GM12878 (cell line): Measurements from ENCODE around the gene FSTL1. TPM values are rescaled to one million over a fixed set of nuclear protein-coding genes. Genes with fewer than 3 reads are reported as not detected.

Source experiments
- ATAC-seq: fragments of 200-7000 bp; cut with Tn5 transposase; 3 replicates; pipeline ENCODE4 v1.9.1; 2020; ENCODE audit warnings: mild to moderate bottlenecking, moderate library complexity
- BruUV-seq: library from RNA; stranded (reverse); fragments of 400-500 nt; replicated peaks from 2 replicates; lab custom pipeline; 2021; lab: Mats Ljungman, UMichigan
- CTCF ChIA-PET: fragments of 300-600 bp; sonication (Branson Sonifier 250); formaldehyde crosslinking; extraction: SDS; loops from one replicate; lab custom pipeline; 2021; ENCODE audit warnings: inconsistent platforms; lab: Yijun Ruan, JAX
- POLR2A ChIA-PET: fragments of 350-600 bp; formaldehyde crosslinking; extraction: SDS; loops from one replicate; lab custom pipeline; 2021; ENCODE audit warnings: inconsistent platforms; lab: Charles Lee
- RAD21 ChIA-PET: fragments of 300-600 bp; sonication (Branson Sonifier 250); formaldehyde crosslinking; loops from one replicate; lab custom pipeline; 2023; ENCODE audit warnings: antibody characterized with exemption; ENCODE audit not compliant: unreplicated experiment; lab: Charles Lee
- SMC1A ChIA-PET: fragments of 300-600 bp; sonication (Branson Sonifier 250); formaldehyde crosslinking; loops from one replicate; lab custom pipeline; 2023; ENCODE audit not compliant: unreplicated experiment, uncharacterized antibody; lab: Charles Lee
- DNase-seq: peaks from one replicate; pipeline ENCODE4 v3.0.0-alpha.2; 2011; ENCODE audit warnings: low read depth, low spot score
- FAIRE-seq: peaks from 3 replicates; lab custom pipeline; 2011; peaks lifted over from hg19 to GRCh38; lab: Jason Lieb, UNC
- H2AFZ ChIP-seq: 2 replicates; pipeline ENCODE4 v1.6.0; 2011; ENCODE audit warnings: low read depth, low read length, control low read depth; ENCODE audit not compliant: control insufficient read depth
- H3K27ac ChIP-seq: 2 replicates; pipeline ENCODE4 v1.5.1; 2011; ENCODE audit warnings: control low read depth; ENCODE audit not compliant: control insufficient read depth, insufficient read depth
- H3K27me3 ChIP-seq, 2 experiments: replicated peaks in 1 of 2; 2 replicates each; pipeline versions ENCODE4 v1.6.0 to v1.6.1; 2011; ENCODE audit warnings: low read length in 1 of 2; ENCODE audit not compliant: control insufficient read depth in 2 of 2, insufficient read depth in 2 of 2
- H3K36me3 ChIP-seq, 2 experiments: 2 replicates each; pipeline ENCODE4 v1.5.1; 2011; ENCODE audit warnings: low read length in 1 of 2; ENCODE audit not compliant: control insufficient read depth in 2 of 2, insufficient read depth in 2 of 2
- H3K4me1 ChIP-seq: 2 replicates; pipeline ENCODE4 v1.6.1; 2011; ENCODE audit warnings: mild to moderate bottlenecking, low read length, moderate library complexity, mixed read lengths; ENCODE audit not compliant: control insufficient read depth, insufficient read depth
- H3K4me2 ChIP-seq: 2 replicates; pipeline ENCODE4 v1.6.0; 2011; ENCODE audit warnings: control low read depth; ENCODE audit not compliant: control insufficient read depth, insufficient read depth
- H3K4me3 ChIP-seq: fragments of 200-600 bp; sonication (generic); 2 replicates; pipeline ENCODE4 v1.5.1; 2016
- H3K79me2 ChIP-seq: 2 replicates; pipeline ENCODE4 v1.6.0; 2011; ENCODE audit warnings: low read length; ENCODE audit not compliant: control insufficient read depth, insufficient read depth
- H3K9ac ChIP-seq: 2 replicates; pipeline ENCODE4 v1.8.0; 2011; ENCODE audit warnings: low read length, control low read depth, mixed read lengths; ENCODE audit not compliant: control insufficient read depth, insufficient read depth
- H3K9me3 ChIP-seq: replicated peaks from 3 replicates; pipeline ENCODE4 v1.5.1; 2011; ENCODE audit warnings: mild to moderate bottlenecking, low read length; ENCODE audit not compliant: control insufficient read depth, insufficient read depth
- H4K20me1 ChIP-seq: 2 replicates; pipeline ENCODE4 v1.6.0; 2011; ENCODE audit not compliant: control insufficient read depth, insufficient read depth
- ATF7 ChIP-seq: fragments of 450-650 bp; IDR thresholded peaks from 2 replicates; pipeline ENCODE4 v1.6.1; 2016; ENCODE audit warnings: low read depth, mild to moderate bottlenecking
- BACH1 ChIP-seq: fragments of 450-650 bp; IDR thresholded peaks from 2 replicates; pipeline ENCODE4 v1.6.1; 2017; ENCODE audit warnings: mild to moderate bottlenecking, borderline replicate concordance
- BMI1 ChIP-seq: fragments of 450-650 bp; IDR thresholded peaks from 2 replicates; pipeline ENCODE4 v1.6.1; 2016; ENCODE audit warnings: mild to moderate bottlenecking, moderate library complexity, borderline replicate concordance
- CBFB ChIP-seq: IDR thresholded peaks from 2 replicates; pipeline ENCODE4 v1.6.1; 2016; ENCODE audit warnings: antibody characterized with exemption, low read depth
- EGR1 ChIP-seq, 2 experiments: IDR thresholded peaks; 1 replicate in 1 of 2; 2 replicates in 1 of 2; pipeline ENCODE4 v1.6.1; 2011 to 2012; ENCODE audit warnings: low read depth in 2 of 2, low read length in 2 of 2, borderline replicate concordance in 1 of 2, mild to moderate bottlenecking in 1 of 2, moderate library complexity in 1 of 2
- ELK1 ChIP-seq: IDR thresholded peaks from 2 replicates; pipeline ENCODE4 v1.6.1; 2012; ENCODE audit warnings: low read depth, low read length, improper control_type of control experiment
- FOS ChIP-seq: IDR thresholded peaks from 3 replicates; pipeline ENCODE4 v1.6.1; 2011; ENCODE audit warnings: borderline replicate concordance; ENCODE audit not compliant: insufficient read length; ENCODE audit errors: extremely low read depth
- JUND ChIP-seq: IDR thresholded peaks from 2 replicates; pipeline ENCODE4 v1.6.1; 2012; ENCODE audit warnings: low read depth, mild to moderate bottlenecking, low read length, improper control_type of control experiment, moderate library complexity
- MTA3 ChIP-seq: IDR thresholded peaks from 2 replicates; pipeline ENCODE4 v1.6.1; 2012; ENCODE audit warnings: low read length, inconsistent platforms, borderline replicate concordance
- PAX8 ChIP-seq: fragments of 450-650 bp; IDR thresholded peaks from 2 replicates; pipeline ENCODE4 v1.6.1; 2017; ENCODE audit warnings: mild to moderate bottlenecking, moderate library complexity
- SMAD5 ChIP-seq: IDR thresholded peaks from 2 replicates; pipeline ENCODE4 v1.6.1; 2016; ENCODE audit warnings: antibody characterized with exemption, low read depth
- SMARCA5 ChIP-seq: fragments of 450-650 bp; IDR thresholded peaks from 2 replicates; pipeline ENCODE4 v1.6.1; 2017; ENCODE audit warnings: mild to moderate bottlenecking
- SMC3 ChIP-seq: IDR thresholded peaks from 2 replicates; pipeline ENCODE4 v1.6.1; 2011; ENCODE audit warnings: low read length, improper control_type of control experiment, borderline replicate concordance
- SP1 ChIP-seq: IDR thresholded peaks from one replicate; pipeline ENCODE4 v1.6.1; 2011; ENCODE audit warnings: low read depth, low read length
- SREBF1 ChIP-seq: IDR thresholded peaks from 2 replicates; pipeline ENCODE4 v1.6.1; 2012; ENCODE audit warnings: mild to moderate bottlenecking, low read length
- YBX1 ChIP-seq: fragments of 450-650 bp; IDR thresholded peaks from 2 replicates; pipeline ENCODE4 v1.6.1; 2016; ENCODE audit warnings: antibody characterized with exemption
- YY1 ChIP-seq: IDR thresholded peaks from 2 replicates; pipeline ENCODE4 v1.6.1; 2011; ENCODE audit warnings: low read depth, mild to moderate bottlenecking, low read length
- ZNF207 ChIP-seq: fragments of 450-650 bp; IDR thresholded peaks from 2 replicates; pipeline ENCODE4 v1.6.1; 2014; ENCODE audit warnings: antibody characterized with exemption, mild to moderate bottlenecking, borderline replicate concordance
- ZNF687 ChIP-seq: fragments of 450-650 bp; IDR thresholded peaks from 2 replicates; pipeline ENCODE4 v1.6.1; 2017; ENCODE audit warnings: mild to moderate bottlenecking, moderate library complexity
- ZSCAN29 ChIP-seq: fragments of 450-650 bp; IDR thresholded peaks from 2 replicates; pipeline ENCODE4 v1.6.1; 2017; ENCODE audit warnings: mild to moderate bottlenecking, moderate library complexity
- WGBS: methylation state at CpG from one replicate; pipeline ENCODE4 v1.1.6; 2016; ENCODE audit warnings: low lambda C conversion rate; ENCODE audit not compliant: insufficient replicate concordance, insufficient coverage; ENCODE audit errors: missing lambda C conversion rate; 5-methylcytosine and 5-hydroxymethylcytosine counted together
- in situ Hi-C: fragments of 300-500 bp; cut with MboI; formaldehyde crosslinking; loops from 9 replicates; pipeline ENCODE4 v1.14.3; 2018; ENCODE audit warnings: mixed read lengths
- intact Hi-C: fragments of 100-400 bp; cut with micrococcal nuclease; formaldehyde crosslinking; loops from one replicate; pipeline ENCODE4 v1.14.2; 2022; ENCODE audit not compliant: unreplicated experiment
- polyA plus RNA-seq, 11 experiments: library from polyadenylated mRNA; depleted of rRNA in 4 of 11; unstranded in 6 of 11; stranded (reverse) in 5 of 11; fragments of >200 nt; fragmentation: Nextera tagmentation in 4 of 11; fragmentation: Illumina TruSeq in 1 of 11; extraction: Ambion mirVana in 4 of 11; extraction: Trizol in 1 of 11; gene quantifications; 1 replicate in 1 of 11; 2 replicates in 10 of 11; pipeline versions ENCODE4 v1.2.1 to v1.2.3, GENCODE V29; 2011 to 2016; ENCODE audit warnings: inconsistent platforms in 2 of 11, missing spikeins in 2 of 11, low read depth in 1 of 11
- total RNA-seq, 4 experiments: library from RNA; depleted of rRNA in 3 of 4; stranded (reverse); fragments of >200 nt in 3 of 4; fragmentation: Illumina TruSeq in 1 of 4; extraction: Trizol in 1 of 4; gene quantifications; 2 replicates each; pipeline versions ENCODE4 v1.2.1 to v1.2.3, GENCODE V29; 2013 to 2021

FSTL1 gene
- total and polyA plus RNA-seq, 10 of the 15 experiments (the other 5 are each of a cell fraction or from before 2014, with no cell fraction given) = 0.06 to 1.7 (median 0.32) TPM; not detected in 4

GRCh38 chr3:120469882-120470301 lies 19.1 kb upstream of the FSTL1 start (continued):
- TF ChIP-seq BACH1 = no peak
- TF ChIP-seq ATF7 = no peak
- TF ChIP-seq ELK1 = no peak
- TF ChIP-seq SMARCA5 = no peak
- no peak for TF ChIP-seq EGR1 (IDR thresholded peaks at IDR 0.05; ENCODE audit: borderline replicate concordance in 1 of 2, low read depth in 2 of 2, low read length in 2 of 2)
- TF ChIP-seq FOS = no peak
- no peak for TF ChIP-seq CBFB
- no peak for TF ChIP-seq MTA3
- TF ChIP-seq, all 136 proteins: peak for 0

GRCh38 chr3:120469440-120469839 lies 18.6 kb upstream of the FSTL1 start:
- POLR2A ChIA-PET = no interaction called here
- H3K79me2 ChIP-seq = no peaks in the 10 kb centered on the region
- no peak overlapping the region for H3K4me3 ChIP-seq
- DNase-seq = no peak
- no peak for FAIRE-seq
- no peak overlapping the region for H3K4me2 ChIP-seq
- H4K20me1 ChIP-seq = no peaks in the 10 kb centered on the region
- no peaks in the 10 kb centered on the region for H3K9me3 ChIP-seq
- no peak overlapping the region for H3K9ac ChIP-seq
- RAD21 ChIA-PET = no interaction called here
- intact Hi-C loops = no loop called here
- no peak overlapping the region for H3K27ac ChIP-seq
- CTCF ChIA-PET = no interaction called here
- no peaks in the 10 kb centered on the region for H3K4me1 ChIP-seq
- no peaks in the 10 kb centered on the region for H3K36me3 ChIP-seq
- SMC1A ChIA-PET = interaction anchor here (0.6 kb wide), 1 partner anchor 11 kb away, joined by 3 read pairs; no protein-coding TSS in a partner anchor
- in situ Hi-C loops = no loop called here
- H2AFZ ChIP-seq = no peak overlapping the region
- no peak for ATAC-seq
- WGBS = 31% methylated on average over 3 of the region's 3 CpGs
- H3K27me3 ChIP-seq = no peaks in the 10 kb centered on the region; a peak in 2 of 4 replicates
- no TSS peak for BruUV-seq
- TF ChIP-seq ZNF207 = no peak
- TF ChIP-seq ZNF687 = no peak
- no peak for TF ChIP-seq SREBF1
- TF ChIP-seq BMI1 = no peak
- TF ChIP-seq YY1 = no peak
- no peak for TF ChIP-seq SMAD5
- no peak for TF ChIP-seq SP1
- TF ChIP-seq JUND = no peak
- TF ChIP-seq SMC3 = no peak
- TF ChIP-seq YBX1 = no peak
- no peak for TF ChIP-seq PAX8
- TF ChIP-seq ZSCAN29 = no peak
